A549 (cell line): ENCODE results near the gene PCBP3.

Experiments used
- BHLHE40 ChIP-seq: IDR thresholded peaks from 2 replicates; pipeline ENCODE4 v1.6.1; 2012; ENCODE audit warnings: low read depth, low read length, inconsistent platforms
- CEBPB ChIP-seq, 2 experiments: fragments of >200 bp in 1 of 2; sonication (Bioruptor Twin) in 1 of 2; formaldehyde crosslinking in 1 of 2; IDR thresholded peaks; 2 replicates each; pipeline ENCODE4 v1.6.1; 2012 to 2016
- CHD4 ChIP-seq: fragments of 200-600 bp; sonication (generic); IDR thresholded peaks from 2 replicates; pipeline ENCODE4 v1.6.1; 2016; ENCODE audit warnings: antibody characterized with exemption, mild to moderate bottlenecking, borderline replicate concordance
- CTCF ChIP-seq: fragments of >200 bp; sonication (Bioruptor Twin); formaldehyde crosslinking; IDR thresholded peaks from 3 replicates; pipeline ENCODE4 v1.5.1; 2016
- E2F6 ChIP-seq: IDR thresholded peaks from 2 replicates; pipeline ENCODE4 v1.6.1; 2012; ENCODE audit warnings: low read depth, borderline replicate concordance
- ELK1 ChIP-seq: fragments of 150-350 bp; IDR thresholded peaks from 2 replicates; pipeline ENCODE4 v1.6.1; 2014; ENCODE audit warnings: low read depth, mild to moderate bottlenecking, low read length
- EP300 ChIP-seq, 2 experiments: fragments of >200 bp; sonication (Bioruptor Twin); formaldehyde crosslinking; IDR thresholded peaks; 2 replicates in 1 of 2; 3 replicates in 1 of 2; pipeline ENCODE4 v1.6.1; 2016 to 2017
- HOXA7 ChIP-seq: fragments of 250-450 bp; sonication (Bioruptor Pico); IDR thresholded peaks from 2 replicates; pipeline ENCODE4 v1.5.0; 2020; ENCODE audit warnings: mild to moderate bottlenecking, moderate library complexity
- KDM1A ChIP-seq: fragments of 200-600 bp; sonication (generic); IDR thresholded peaks from 2 replicates; pipeline ENCODE4 v1.6.1; 2016; ENCODE audit warnings: low read depth, mild to moderate bottlenecking
- NPAS2 ChIP-seq: fragments of 250-450 bp; sonication (Bioruptor Pico); IDR thresholded peaks from 2 replicates; pipeline ENCODE4 v1.8.0; 2022; ENCODE audit warnings: mild to moderate bottlenecking, moderate library complexity, borderline replicate concordance
- PHF8 ChIP-seq: fragments of 200-600 bp; sonication (generic); IDR thresholded peaks from 2 replicates; pipeline ENCODE4 v1.6.1; 2016; ENCODE audit warnings: low read depth, mild to moderate bottlenecking, antibody characterized with exemption, moderate library complexity, borderline replicate concordance
- POLR2A ChIP-seq: IDR thresholded peaks from 2 replicates; pipeline ENCODE4 v1.6.1; 2012; ENCODE audit warnings: mild to moderate bottlenecking, low read length
- SMC3 ChIP-seq: fragments of >200 bp; sonication (Bioruptor Twin); formaldehyde crosslinking; IDR thresholded peaks from 3 replicates; pipeline ENCODE4 v1.6.1; 2018; ENCODE audit warnings: inconsistent platforms
- TP53 ChIP-seq: fragments of 250-450 bp; sonication (Bioruptor Pico); IDR thresholded peaks from 2 replicates; pipeline ENCODE4 v1.5.0; 2021; ENCODE audit warnings: mild to moderate bottlenecking, moderate library complexity

- TF ChIP-seq CTCF (no peak), HOXA7 (CRISPR knock-in tag) (no peak), CHD4 (no peak), NPAS2 (CRISPR knock-in tag) (no peak), E2F6 (no peak), POLR2A (no peak), PHF8 (no peak), EP300 (IDR thresholded peaks at IDR 0.05) (no peak), SMC3 (no peak), BHLHE40 (no peak), TP53 (CRISPR knock-in tag) (no peak), ELK1 (no peak), KDM1A (no peak), CEBPB (IDR thresholded peaks at IDR 0.05) (no peak)
These were observed 270.9 kb downstream of the PCBP3 start for GRCh38 chr21:45914321-45914845.
